NAMALWA (cell line): Measurements from ENCODE around the gene DNLZ.

ENCODE experiments used
- DNase-seq: peaks from one replicate; pipeline ENCODE4 v3.0.0-alpha.2; 2015; ENCODE audit warnings: low spot score

The DNLZ gene

GRCh38 chr9:136316896-136317676, 46.5 kb downstream of the DNLZ start:
- DNase-seq = no peak

GRCh38 chr9:136316271-136316751, 47.2 kb downstream of the DNLZ start:
- no peak for DNase-seq

- DNase-seq = no peak
Observed at GRCh38 chr9:136314944-136315343, 48.6 kb downstream of the DNLZ start.

GRCh38 chr9:136314056-136314416, 49.5 kb downstream of the DNLZ start:
- no peak for DNase-seq

- no peak for DNase-seq
Observed at GRCh38 chr9:136313111-136314055, 50.2 kb downstream of the DNLZ start.

- DNase-seq = peak; percentile 68
Observed at GRCh38 chr9:136312436-136312835, 51.1 kb downstream of the DNLZ start.

GRCh38 chr9:136312009-136312375, 51.6 kb downstream of the DNLZ start:
- no peak for DNase-seq

- peak; percentile 63 for DNase-seq
Observed at GRCh38 chr9:136311051-136312008, 52.2 kb downstream of the DNLZ start.

- peak; percentile 82 for DNase-seq
Observed at GRCh38 chr9:136310273-136311030, 53.1 kb downstream of the DNLZ start.

GRCh38 chr9:136309806-136310220, 53.7 kb downstream of the DNLZ start:
- DNase-seq = no peak
